NCI-H748 (cell line): ENCODE results near the gene DNAJB12.
"Not testable (repeated sequence)": the region's sequence is repeated elsewhere in the genome, so short reads cannot be mapped to it uniquely, and the experiment has no call there.

ENCODE experiments used
- DNase-seq: peaks from one replicate; lab custom pipeline; 2025; ENCODE audit not compliant: unreplicated experiment; lab: John Stamatoyannopoulos, UW

Gene DNAJB12

GRCh38 chr10:72297281-72297804 is 57.4 kb downstream of the DNAJB12 start:
- DNase-seq, result no peak

- not testable (repeated sequence) for DNase-seq
Observed at GRCh38 chr10:72296829-72297280, 57.9 kb downstream of the DNAJB12 start.

- DNase-seq, result no peak
Observed at GRCh38 chr10:72295330-72295910, 59.3 kb downstream of the DNAJB12 start.

GRCh38 chr10:72292223-72292691 is 62.5 kb downstream of the DNAJB12 start:
- no peak for DNase-seq

GRCh38 chr10:72291019-72291532 is 63.6 kb downstream of the DNAJB12 start:
- DNase-seq, result no peak

- DNase-seq, result no peak
Observed at GRCh38 chr10:72285972-72286521, 68.7 kb downstream of the DNAJB12 start.

GRCh38 chr10:72283131-72283530 is 71.6 kb downstream of the DNAJB12 start:
- no peak for DNase-seq
